ENCODE measurements around the gene APH1B. TPM values are rescaled to one million over a fixed set of nuclear protein-coding genes. Genes with fewer than 3 reads are reported as not detected.

APH1B gene
- total RNA-seq, 4 donors from 2014 or later: 4.6 to 8.1 (median 6.5) TPM

- DNase-seq (ENCODE audit: low spot score in 2 of 2): no peak
- intact Hi-C loops (cut with DNase I; ENCODE audit: low total_unique reads): no loop called here
- no peak for TF ChIP-seq POLR2A (IDR thresholded peaks at IDR 0.05)
- TF ChIP-seq, protein P1, sequence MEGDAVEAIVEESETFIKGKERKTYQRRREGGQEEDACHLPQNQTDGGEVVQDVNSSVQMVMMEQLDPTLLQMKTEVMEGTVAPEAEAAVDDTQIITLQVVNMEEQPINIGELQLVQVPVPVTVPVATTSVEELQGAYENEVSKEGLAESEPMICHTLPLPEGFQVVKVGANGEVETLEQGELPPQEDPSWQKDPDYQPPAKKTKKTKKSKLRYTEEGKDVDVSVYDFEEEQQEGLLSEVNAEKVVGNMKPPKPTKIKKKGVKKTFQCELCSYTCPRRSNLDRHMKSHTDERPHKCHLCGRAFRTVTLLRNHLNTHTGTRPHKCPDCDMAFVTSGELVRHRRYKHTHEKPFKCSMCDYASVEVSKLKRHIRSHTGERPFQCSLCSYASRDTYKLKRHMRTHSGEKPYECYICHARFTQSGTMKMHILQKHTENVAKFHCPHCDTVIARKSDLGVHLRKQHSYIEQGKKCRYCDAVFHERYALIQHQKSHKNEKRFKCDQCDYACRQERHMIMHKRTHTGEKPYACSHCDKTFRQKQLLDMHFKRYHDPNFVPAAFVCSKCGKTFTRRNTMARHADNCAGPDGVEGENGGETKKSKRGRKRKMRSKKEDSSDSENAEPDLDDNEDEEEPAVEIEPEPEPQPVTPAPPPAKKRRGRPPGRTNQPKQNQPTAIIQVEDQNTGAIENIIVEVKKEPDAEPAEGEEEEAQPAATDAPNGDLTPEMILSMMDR (IDR thresholded peaks at IDR 0.05): no peak
- 76 to 85% methylated on average over 2 of the region's 2 CpGs for WGBS, 2 donors
- no peak overlapping the region for H3K4me3 ChIP-seq (ENCODE audit: low read depth, poor library complexity, severe bottlenecking)
Measured at GRCh38 chr15:63254991-63255390, 22.4 kb upstream of the APH1B start.

DNA sequence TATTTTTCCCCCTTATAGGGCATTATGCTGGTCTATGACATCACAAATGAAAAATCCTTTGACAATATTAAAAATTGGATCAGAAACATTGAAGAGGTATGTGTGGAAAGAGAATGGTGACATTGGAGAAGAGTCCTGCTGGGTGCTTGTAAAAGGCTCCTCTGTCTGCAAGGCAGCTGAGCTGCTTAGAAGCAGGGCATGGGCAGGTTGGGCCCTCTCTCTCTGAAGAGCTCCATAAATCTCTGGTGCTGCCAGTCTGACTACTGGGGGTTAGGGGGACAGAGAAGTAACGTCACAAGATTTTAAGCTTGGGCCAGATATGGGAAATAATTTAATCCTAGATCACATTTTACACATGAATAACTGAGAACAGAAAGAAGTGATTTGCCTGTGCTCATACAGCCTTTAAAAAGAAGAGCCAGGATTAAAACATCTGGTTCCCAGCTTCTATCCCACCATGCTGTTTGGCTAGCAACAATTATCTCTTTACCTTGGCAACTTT, 21.9 kb upstream of the APH1B start:
- no peak for DNase-seq (ENCODE audit: low spot score in 2 of 2)
- H3K4me3 ChIP-seq (ENCODE audit: low read depth, poor library complexity, severe bottlenecking): no peak overlapping the region
- TF ChIP-seq, protein P1 (IDR thresholded peaks at IDR 0.05): no peak
- TF ChIP-seq POLR2A (IDR thresholded peaks at IDR 0.05): no peak
- 59 to 62% methylated on average over 1 of the region's 1 CpG for WGBS, 2 donors
- intact Hi-C loops (cut with DNase I; ENCODE audit: low total_unique reads): no loop called here

DNA sequence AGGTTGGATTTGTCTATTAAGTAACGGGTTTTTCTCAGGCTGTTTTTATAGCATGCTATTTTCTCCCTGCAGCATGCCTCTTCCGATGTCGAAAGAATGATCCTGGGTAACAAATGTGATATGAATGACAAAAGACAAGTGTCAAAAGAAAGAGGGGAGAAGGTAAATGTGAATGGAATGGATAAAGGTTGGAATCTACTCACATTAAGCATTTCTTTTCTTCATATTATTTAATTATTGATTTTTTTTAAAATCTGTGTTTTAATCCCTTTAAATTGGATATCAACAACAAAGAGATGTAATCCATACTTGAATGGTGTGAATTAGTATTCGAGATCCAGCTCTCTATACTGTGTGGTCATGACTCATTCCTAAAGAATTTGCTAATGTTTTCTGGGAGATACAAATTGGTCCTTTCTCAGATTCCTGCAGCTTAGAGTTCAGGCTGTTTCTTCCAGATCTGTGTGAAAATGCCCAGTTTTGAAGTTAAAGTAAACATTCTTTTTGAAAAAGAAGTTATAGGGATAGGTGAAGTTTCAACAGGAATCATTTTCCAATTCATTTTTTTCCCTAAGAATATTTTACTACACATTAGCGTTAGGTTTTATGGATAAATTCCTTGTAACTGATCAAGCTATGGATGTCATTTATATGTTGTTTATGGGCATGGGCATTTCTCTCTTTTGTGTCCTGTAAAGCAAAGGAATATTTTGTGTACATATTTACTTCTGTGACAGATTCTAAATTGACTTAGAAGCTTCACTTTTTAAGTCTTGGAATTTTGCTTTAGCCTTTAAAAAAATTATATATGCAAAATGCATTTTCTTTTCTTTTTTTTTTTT, 20.8 kb upstream of the APH1B start:
- H3K4me3 ChIP-seq (ENCODE audit: low read depth, poor library complexity, severe bottlenecking): no peak overlapping the region
- DNase-seq (ENCODE audit: low spot score in 2 of 2): no peak
- WGBS, 2 donors: 55% methylated on average over 5 of the region's 5 CpGs
- no peak for TF ChIP-seq POLR2A (IDR thresholded peaks at IDR 0.05)
- TF ChIP-seq, protein P1 (IDR thresholded peaks at IDR 0.05): no peak
- intact Hi-C loops (cut with DNase I; ENCODE audit: low total_unique reads): no loop called here

DNA sequence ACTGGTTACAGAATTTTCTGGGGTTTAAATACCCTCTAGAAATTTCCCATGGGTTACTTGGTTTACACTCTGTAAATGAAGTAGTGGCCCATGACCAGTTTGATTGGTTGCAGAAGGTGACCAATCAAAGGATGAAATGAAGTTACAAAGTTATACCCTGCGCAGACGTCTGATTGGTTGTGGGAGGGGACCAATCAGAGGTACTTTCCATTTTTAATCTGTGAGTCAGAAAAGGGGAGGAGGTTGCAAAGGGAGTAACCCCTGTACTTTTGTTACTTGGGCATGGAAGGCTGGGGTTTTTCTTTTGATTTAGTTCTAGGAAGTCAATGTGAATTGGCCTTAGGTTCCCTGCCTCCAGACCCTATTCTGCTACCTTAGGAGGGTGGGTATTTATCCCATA, 18.7 kb upstream of the APH1B start:
- no peak overlapping the region for H3K4me3 ChIP-seq (ENCODE audit: low read depth, poor library complexity, severe bottlenecking)
- DNase-seq (ENCODE audit: low spot score in 2 of 2): no peak
- no peak for TF ChIP-seq POLR2A (IDR thresholded peaks at IDR 0.05)
- TF ChIP-seq, protein P1 (IDR thresholded peaks at IDR 0.05): no peak
- 82 to 88% methylated on average over 2 of the region's 2 CpGs for WGBS, 2 donors
- intact Hi-C loops (cut with DNase I; ENCODE audit: low total_unique reads): no loop called here

- no peak overlapping the region for H3K4me3 ChIP-seq (ENCODE audit: low read depth, poor library complexity, severe bottlenecking)
- no peak for DNase-seq (ENCODE audit: low spot score in 2 of 2)
- TF ChIP-seq POLR2A (IDR thresholded peaks at IDR 0.05): no peak
- TF ChIP-seq, protein P1 (IDR thresholded peaks at IDR 0.05): no peak
- intact Hi-C loops (cut with DNase I; ENCODE audit: low total_unique reads): no loop called here
- 85 to 92% methylated on average over 5 of the region's 5 CpGs for WGBS, 2 donors
Measured at GRCh38 chr15:63260791-63261190, 16.6 kb upstream of the APH1B start.
